Raji (cell line): ENCODE results near the gene RNF125.

Experiments used
- POLR2A ChIP-seq: IDR thresholded peaks from 2 replicates; pipeline ENCODE4 v1.6.1; 2011; ENCODE audit warnings: low read depth, low read length, control low read depth; ENCODE audit not compliant: insufficient read depth

Gene RNF125

DNA sequence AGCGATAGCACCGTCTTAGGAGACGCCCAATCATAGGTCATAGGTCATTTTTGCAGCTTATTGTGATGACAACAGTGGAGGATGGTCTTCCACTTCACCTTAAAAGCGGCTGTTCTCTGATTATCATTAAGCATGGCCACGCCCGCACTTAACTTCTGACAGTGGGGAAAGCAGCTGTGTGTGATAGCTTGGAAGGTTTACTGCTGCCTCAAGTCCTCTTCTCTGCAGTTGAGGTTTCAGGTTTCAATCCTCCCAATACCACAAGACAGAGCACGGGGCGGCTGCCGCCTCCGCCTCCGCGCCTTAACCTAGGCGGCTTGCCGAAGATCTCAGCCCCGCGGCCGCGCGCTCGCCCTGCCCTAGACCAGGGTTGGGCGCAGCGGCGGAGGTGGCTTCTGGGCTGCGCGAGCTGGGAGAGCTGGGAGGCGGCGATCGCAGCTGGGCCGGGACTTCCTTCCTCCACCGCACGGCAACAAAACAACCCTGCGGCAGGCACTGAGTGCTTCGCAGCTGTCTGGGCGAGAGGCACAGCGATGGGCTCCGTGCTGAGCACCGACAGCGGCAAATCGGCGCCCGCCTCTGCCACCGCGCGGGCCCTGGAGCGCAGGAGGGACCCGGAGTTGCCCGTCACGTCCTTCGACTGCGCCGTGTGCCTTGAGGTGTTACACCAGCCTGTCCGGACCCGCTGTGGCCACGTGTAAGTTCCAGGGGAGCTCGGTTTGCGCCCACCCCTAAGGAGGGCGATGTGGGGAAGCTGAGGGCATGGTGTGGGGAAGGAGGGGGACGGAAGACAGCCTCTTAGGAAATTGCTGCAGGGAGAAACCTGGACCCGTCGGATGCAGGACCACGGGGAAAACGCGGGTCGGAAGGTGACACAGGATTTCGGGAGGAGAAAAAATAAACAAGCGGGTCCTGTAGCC lies at the start of gene RNF125:
RNF125 (plus strand) TSS at position 495 of the 920 bp plus-strand sequence; CDS start at position 534, 39 bp downstream.
- no peak for TF ChIP-seq POLR2A

GRCh38 chr18:31970617-31971016 lies 48.0 kb upstream of the RNF125 start:
- no peak for TF ChIP-seq POLR2A

GRCh38 chr18:31973929-31974546 lies 44.6 kb upstream of the RNF125 start:
- TF ChIP-seq POLR2A, result no peak

DNA sequence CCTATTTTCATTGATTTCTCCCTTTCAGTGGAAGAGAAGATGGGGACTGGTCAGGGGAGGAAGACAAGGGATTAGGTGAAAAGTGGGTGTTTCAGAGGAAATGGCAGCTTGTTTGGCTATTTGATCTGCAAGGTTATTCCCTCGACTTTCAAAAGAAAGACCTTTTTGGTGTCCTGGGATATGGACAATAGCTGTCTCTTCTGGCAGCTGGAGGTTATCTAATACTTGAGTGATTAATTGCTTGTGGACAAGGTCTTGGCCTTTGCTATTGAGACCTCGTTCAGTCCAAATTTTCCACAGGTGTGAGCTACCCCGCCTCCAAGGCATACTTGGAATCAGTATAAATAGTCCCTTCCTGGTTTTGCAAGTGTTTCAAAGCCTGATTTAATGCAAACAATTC lies 42.4 kb upstream of the RNF125 start:
- no peak for TF ChIP-seq POLR2A

GRCh38 chr18:31977270-31977872 lies 41.3 kb upstream of the RNF125 start:
- no peak for TF ChIP-seq POLR2A

- no peak for TF ChIP-seq POLR2A
Measured at GRCh38 chr18:31978616-31979015, 40.0 kb upstream of the RNF125 start.

DNA sequence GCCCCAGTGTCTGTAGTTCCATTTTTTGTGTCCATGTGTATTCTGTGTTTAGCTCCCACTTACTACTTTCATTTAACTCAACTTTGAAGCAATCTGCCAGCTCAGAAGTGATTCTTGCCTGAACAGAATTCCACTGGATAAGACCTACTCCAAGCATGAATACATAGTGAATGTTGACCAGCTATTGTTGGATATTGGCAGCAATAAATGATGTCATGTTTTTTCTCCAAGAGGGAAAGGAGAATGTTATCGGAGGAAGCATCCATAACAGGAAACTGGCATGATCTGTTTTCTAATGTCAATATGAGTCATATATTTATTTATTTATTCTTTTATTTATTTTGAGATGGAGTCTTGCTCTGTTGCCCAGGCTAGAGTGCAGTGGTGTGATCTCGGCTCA lies 38.9 kb upstream of the RNF125 start:
- no peak for TF ChIP-seq POLR2A

GRCh38 chr18:31980863-31981262 lies 37.8 kb upstream of the RNF125 start:
- TF ChIP-seq POLR2A, result no peak

DNA sequence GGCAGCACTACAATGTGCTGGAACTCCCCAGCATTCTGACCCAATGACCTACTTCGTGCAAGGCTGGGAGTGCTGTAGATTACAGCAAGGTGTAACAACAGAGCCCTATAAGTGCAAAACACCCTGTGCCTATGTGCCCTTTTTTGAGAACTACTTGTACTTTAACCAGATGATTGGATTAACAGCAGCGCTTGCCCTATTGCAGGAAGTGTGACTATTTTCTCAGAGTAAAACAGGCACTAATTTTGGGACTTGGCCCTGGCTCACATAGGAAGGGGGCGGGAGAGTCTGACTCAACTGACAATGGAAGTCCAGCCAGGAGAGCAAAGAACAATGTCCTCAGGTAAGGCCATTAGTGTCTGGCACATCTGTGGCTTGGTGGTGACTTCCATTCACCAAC lies 35.6 kb upstream of the RNF125 start:
- TF ChIP-seq POLR2A, result no peak

GRCh38 chr18:31983976-31984375 lies 34.6 kb upstream of the RNF125 start:
- TF ChIP-seq POLR2A, result no peak

- no peak for TF ChIP-seq POLR2A
Measured at GRCh38 chr18:31990823-31991222, 27.8 kb upstream of the RNF125 start.

DNA sequence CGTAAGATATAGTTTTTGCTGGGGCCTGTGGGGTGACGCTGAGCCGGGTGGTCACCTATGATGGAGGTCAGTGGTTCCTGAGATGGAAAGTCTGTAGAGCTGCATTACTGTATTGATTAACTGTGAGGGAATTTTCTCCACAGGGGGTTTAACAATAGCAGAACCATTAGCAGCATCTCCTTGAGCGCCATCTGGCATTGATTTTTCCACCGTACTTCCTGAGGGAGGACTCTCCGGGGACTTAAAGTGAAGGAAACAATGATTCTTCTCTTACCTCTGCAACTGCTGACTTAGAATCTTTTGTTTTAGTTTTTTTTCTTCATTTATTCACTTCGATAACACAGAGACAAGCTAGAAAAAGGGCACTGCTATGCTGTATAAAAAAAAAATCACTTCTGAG lies 22.6 kb upstream of the RNF125 start:
- TF ChIP-seq POLR2A, result no peak

DNA sequence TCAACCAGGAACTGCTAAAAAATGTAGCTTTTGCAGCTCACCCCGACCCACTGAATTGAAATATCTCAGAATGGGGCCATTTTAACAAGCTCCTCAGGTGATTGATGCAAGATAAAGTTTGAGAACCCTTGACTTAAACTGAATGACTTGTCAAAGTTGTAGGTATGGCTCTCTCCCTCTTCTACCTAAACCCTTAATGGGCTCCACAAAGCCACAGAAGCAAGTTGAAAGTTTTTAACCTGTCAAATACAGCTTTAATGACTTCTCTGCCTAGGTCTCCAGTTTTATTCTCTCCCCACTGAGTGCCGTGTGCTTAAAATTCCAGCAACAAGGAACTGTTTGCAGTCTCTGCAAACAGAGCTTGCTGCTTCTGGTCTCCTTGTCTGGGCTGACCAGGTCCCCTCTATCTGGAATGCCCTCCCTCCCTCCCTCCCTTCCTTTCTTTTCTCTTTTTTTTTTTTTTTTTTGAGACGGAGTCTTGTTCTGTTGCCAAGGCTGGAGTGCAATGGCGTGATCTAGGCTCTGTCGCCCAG lies 19.7 kb upstream of the RNF125 start:
- no peak for TF ChIP-seq POLR2A

DNA sequence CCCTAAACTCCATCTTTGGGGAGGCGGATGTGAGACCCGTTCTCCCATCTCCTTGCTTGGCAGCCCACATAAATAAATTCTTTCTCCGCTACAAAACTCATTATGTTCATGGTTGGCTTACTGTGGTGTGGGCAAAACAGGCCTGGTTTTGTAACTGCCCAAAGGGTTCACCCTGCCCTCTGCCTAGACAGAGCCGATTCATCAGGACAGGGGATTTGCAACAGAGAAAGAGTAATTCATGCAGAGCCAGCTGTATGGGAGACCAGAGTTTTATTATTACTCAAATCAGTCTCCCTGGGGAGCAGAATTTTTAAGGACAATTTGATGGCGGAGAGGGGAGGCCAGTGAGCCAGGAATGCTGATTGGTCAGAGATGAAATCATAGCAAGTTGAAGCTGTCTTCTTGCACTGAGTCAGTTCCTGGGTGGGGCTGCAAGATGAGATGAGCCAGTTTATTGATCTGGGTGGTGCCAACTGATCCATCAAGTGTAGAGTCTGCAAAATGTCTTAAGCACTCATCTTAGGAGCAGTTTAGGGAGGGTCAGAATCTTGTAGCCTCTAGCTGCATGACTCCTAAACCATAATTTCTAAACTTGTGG lies 8.4 kb upstream of the RNF125 start:
- TF ChIP-seq POLR2A, result no peak

GRCh38 chr18:32011193-32011592 lies 7.4 kb upstream of the RNF125 start:
- no peak for TF ChIP-seq POLR2A
